ENCODE results near the gene GCAT. TPM values are rescaled to one million over a fixed set of nuclear protein-coding genes. Genes with fewer than 3 reads are reported as not detected.

The GCAT gene
- total RNA-seq, 1 donor from 2014 or later, result 29.1 TPM

DNA sequence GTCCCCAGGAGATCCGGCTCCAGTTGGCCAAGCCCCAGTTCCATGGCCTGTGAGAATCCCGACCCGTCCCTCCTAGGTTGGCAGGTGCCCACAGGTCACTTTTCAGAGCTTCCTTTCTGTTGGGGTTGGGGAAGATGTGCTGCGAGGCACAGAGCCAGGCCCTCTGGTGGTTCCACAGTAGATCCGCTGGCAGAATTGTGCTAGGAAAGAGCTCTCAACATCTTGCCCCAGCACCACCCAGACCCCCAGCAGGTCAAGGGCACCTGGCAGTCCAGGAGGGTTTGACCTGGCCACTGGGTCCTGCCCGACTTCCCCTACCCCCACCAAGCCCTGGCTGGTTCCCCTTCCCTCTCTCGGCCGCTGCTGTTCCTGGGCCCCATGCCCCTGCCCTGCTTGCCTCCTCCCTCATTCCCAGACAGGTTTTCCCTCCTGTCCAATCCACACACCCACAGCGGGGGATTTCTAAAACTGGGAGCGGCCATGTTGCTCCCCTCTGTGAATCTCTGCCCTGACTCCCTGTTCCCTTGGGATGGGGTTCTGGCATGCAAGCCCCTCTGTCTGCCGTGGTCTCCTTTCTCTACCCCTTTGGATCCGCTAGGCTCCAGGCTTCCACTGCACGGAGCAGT, 26.2 kb upstream of the GCAT start:
- DNase-seq (ENCODE audit: low read depth), result no peak
- TF ChIP-seq, protein P1, sequence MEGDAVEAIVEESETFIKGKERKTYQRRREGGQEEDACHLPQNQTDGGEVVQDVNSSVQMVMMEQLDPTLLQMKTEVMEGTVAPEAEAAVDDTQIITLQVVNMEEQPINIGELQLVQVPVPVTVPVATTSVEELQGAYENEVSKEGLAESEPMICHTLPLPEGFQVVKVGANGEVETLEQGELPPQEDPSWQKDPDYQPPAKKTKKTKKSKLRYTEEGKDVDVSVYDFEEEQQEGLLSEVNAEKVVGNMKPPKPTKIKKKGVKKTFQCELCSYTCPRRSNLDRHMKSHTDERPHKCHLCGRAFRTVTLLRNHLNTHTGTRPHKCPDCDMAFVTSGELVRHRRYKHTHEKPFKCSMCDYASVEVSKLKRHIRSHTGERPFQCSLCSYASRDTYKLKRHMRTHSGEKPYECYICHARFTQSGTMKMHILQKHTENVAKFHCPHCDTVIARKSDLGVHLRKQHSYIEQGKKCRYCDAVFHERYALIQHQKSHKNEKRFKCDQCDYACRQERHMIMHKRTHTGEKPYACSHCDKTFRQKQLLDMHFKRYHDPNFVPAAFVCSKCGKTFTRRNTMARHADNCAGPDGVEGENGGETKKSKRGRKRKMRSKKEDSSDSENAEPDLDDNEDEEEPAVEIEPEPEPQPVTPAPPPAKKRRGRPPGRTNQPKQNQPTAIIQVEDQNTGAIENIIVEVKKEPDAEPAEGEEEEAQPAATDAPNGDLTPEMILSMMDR (conservative IDR thresholded peaks at IDR 0.05; ENCODE audit: low read depth, low read length), result peak; percentile 21

DNA sequence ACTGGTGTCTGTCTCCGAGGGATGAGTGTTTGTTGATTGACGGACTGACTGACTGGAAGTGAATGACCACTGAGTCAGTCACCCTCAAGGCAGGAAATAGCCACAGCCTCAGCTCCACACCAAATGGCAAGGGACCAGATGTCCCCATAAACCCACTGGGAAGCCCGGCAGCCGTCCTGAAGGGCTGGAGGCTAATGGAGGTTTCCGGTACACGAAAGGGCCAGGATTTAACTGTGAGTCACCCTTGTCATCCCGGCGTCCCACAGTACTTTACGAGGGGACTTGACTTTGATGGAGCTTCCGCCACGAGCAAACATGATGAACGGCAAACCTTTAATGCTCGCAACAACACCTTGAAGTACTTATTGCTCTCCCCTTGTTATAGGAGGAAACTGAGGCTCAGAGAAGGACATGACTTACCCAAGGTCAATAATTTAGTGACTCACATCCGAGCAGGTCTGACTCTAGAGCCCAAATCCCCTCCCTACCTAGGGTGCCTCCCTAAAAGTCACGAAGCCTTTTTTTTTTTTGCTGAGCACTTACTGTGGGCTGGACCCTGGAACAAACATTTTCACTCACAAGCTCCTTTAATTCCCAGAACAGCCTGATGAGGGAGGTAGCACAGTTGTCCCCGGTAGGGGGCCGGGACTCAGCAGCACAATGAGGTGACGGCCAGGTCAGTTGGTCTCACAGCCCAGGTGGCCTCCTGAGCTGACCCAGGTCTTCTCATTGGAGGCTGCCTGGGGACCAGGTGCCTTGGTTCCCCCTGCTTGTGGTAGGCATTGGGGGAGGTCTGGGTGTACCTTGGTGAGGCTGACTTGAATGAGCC, 25.2 kb upstream of the GCAT start:
- no peak for DNase-seq (ENCODE audit: low read depth)
- no peak overlapping the region for H3K4me3 ChIP-seq (ENCODE audit: low read depth, low read length)
- TF ChIP-seq, protein P1 (conservative IDR thresholded peaks at IDR 0.05; ENCODE audit: low read depth, low read length), result peak; percentile 29

More for the DNA sequence above, 26.2 kb upstream of the GCAT start:
- H3K4me3 ChIP-seq (ENCODE audit: low read depth, low read length), result no peak overlapping the region

- no peak overlapping the region for H3K4me3 ChIP-seq (ENCODE audit: low read depth, low read length)
- TF ChIP-seq, protein P1 (conservative IDR thresholded peaks at IDR 0.05; ENCODE audit: low read depth, low read length), result no peak
- no peak for DNase-seq (ENCODE audit: low read depth)
These were observed 22.8 kb upstream of the GCAT start for GRCh38 chr22:37784829-37785495.

DNA sequence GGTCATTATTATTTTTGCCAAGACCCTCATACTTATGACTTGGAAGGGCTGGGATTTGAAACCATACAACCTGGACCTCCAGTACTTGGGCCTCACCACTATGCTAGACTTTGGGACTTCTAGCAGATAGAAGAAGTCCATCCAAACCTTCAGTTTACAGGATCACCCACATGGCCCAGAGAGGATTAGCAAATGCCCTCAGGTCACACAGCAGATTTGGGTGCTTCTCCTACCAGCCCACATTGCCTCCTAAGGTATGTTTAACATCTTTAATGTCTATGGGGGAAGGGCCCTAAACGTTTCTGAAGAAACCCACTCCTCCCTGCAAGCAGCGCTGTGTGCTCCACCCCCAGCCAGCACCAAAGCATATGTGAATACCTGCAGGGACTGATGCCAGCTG, 17.5 kb upstream of the GCAT start:
- no peak for DNase-seq (ENCODE audit: low read depth)
- TF ChIP-seq, protein P1 (conservative IDR thresholded peaks at IDR 0.05; ENCODE audit: low read depth, low read length), result no peak
- no peak overlapping the region for H3K4me3 ChIP-seq (ENCODE audit: low read depth, low read length)

DNA sequence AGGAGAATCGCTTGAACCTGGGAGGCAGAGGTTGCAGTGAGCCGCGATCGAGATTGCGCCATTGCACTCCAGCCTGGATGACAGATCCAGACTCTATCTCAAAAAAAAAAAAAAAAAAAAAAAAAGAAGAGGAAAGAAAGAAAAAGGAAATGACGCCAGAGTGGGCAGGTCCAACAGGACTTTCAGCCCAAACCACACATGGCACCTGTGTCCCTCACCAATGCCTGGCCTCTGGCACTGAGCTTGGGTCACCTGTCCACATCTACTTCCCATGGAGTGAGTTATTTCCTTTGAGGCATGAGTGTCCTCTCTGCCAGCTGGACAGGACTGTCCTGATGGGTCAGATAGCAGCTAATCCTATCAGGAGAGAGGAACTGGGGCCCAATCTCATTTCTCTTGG, 15.2 kb upstream of the GCAT start:
- TF ChIP-seq, protein P1 (conservative IDR thresholded peaks at IDR 0.05; ENCODE audit: low read depth, low read length), result no peak
- no peak overlapping the region for H3K4me3 ChIP-seq (ENCODE audit: low read depth, low read length)
- DNase-seq (ENCODE audit: low read depth), result no peak

DNA sequence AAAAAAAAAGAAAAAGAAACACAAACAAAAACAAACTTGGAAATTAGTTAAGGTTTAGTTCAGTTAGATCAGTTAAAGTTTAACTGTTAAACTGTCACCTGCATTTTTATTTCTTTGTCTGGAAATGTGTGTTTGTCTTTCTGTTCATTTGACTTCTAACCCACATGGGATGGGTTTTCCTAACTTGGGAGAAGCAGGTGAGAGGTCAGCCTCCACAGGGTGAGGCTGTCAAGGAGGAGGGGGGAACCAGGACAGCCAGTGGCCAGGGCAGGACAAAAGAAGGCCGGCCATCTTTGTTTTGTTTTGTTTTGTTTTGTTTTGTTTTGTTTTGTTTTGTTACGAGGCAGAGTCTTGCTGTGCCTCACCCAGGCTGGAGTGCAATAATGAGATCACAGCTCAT, 13.4 kb upstream of the GCAT start:
- TF ChIP-seq, protein P1 (conservative IDR thresholded peaks at IDR 0.05; ENCODE audit: low read depth, low read length), result no peak
- H3K4me3 ChIP-seq (ENCODE audit: low read depth, low read length), result no peak overlapping the region
- DNase-seq (ENCODE audit: low read depth), result no peak
